K562 (cell line): Measurements from ENCODE around the gene PEX7. TPM values are rescaled to one million over a fixed set of nuclear protein-coding genes. Genes with fewer than 3 reads are reported as not detected.

Source experiments
- ADNP ChIP-seq: fragments of 200-800 bp; sonication (Bioruptor generic); IDR thresholded peaks from 2 replicates; pipeline ENCODE4 v1.6.1; 2016; ENCODE audit warnings: missing genetic modification characterization, missing compliant biosample characterization
- BRD4 ChIP-seq: fragments of 200-600 bp; sonication (generic); IDR thresholded peaks from 2 replicates; pipeline ENCODE4 v1.6.1; 2017; ENCODE audit warnings: inconsistent platforms
- CREBBP ChIP-seq: IDR thresholded peaks from one replicate; pipeline ENCODE4 v1.6.1; 2012; ENCODE audit warnings: low read depth, mild to moderate bottlenecking, control low read depth, inconsistent platforms, low read length
- GTF2A2 ChIP-seq: IDR thresholded peaks from 2 replicates; pipeline ENCODE4 v1.6.1; 2016; ENCODE audit warnings: mild to moderate bottlenecking, missing genetic modification characterization, missing compliant biosample characterization
- HLTF ChIP-seq: fragments of 450-650 bp; IDR thresholded peaks from 2 replicates; pipeline ENCODE4 v1.6.1; 2016
- HOMEZ ChIP-seq: fragments of 250-450 bp; sonication (Bioruptor Pico); IDR thresholded peaks from 2 replicates; pipeline ENCODE4 v1.4.0; 2020; ENCODE audit warnings: mild to moderate bottlenecking, moderate library complexity
- MAFF ChIP-seq: IDR thresholded peaks from 2 replicates; pipeline ENCODE4 v1.6.1; 2012; ENCODE audit warnings: low read length, improper control_type of control experiment
- MTA1 ChIP-seq: fragments of 450-650 bp; IDR thresholded peaks from 2 replicates; pipeline ENCODE4 v1.6.1; 2017; ENCODE audit warnings: borderline replicate concordance
- NFRKB ChIP-seq: fragments of 450-650 bp; IDR thresholded peaks from 2 replicates; pipeline ENCODE4 v1.6.1; 2016; ENCODE audit warnings: low read depth
- NR0B1 ChIP-seq: fragments of 450-650 bp; IDR thresholded peaks from one replicate; pipeline ENCODE4 v1.6.1; 2018; ENCODE audit warnings: mild to moderate bottlenecking, moderate library complexity; ENCODE audit not compliant: partially characterized antibody
- POLR2H ChIP-seq: IDR thresholded peaks from 2 replicates; pipeline ENCODE4 v1.6.1; 2016; ENCODE audit warnings: missing genetic modification characterization, low read depth, mild to moderate bottlenecking, control low read depth, missing compliant biosample characterization, moderate library complexity
- STAT6 ChIP-seq: sonication (generic); formaldehyde crosslinking; IDR thresholded peaks from 2 replicates; pipeline ENCODE4 v1.8.1; 2023; ENCODE audit warnings: mild to moderate bottlenecking, missing genetic modification reagents
- THAP12 ChIP-seq: fragments of 250-450 bp; sonication (Bioruptor Pico); IDR thresholded peaks from 2 replicates; pipeline ENCODE4 v1.9.0; 2021; ENCODE audit warnings: mild to moderate bottlenecking, inconsistent platforms
- XRCC5 ChIP-seq: fragments of 200-400 bp; formaldehyde crosslinking; IDR thresholded peaks from 2 replicates; pipeline ENCODE4 v1.6.1; 2017; ENCODE audit warnings: low read depth, mild to moderate bottlenecking, low read length
- ZNF12 ChIP-seq: sonication (generic); formaldehyde crosslinking; IDR thresholded peaks from 2 replicates; pipeline ENCODE4 v1.4.0; 2020; ENCODE audit warnings: mild to moderate bottlenecking, missing genetic modification reagents
- ZNF589 ChIP-seq: fragments of 200-800 bp; sonication (Bioruptor generic); IDR thresholded peaks from 2 replicates; pipeline ENCODE4 v1.6.1; 2016; ENCODE audit warnings: low read depth, missing genetic modification characterization, missing compliant biosample characterization
- ZNF695 ChIP-seq: fragments of 450-650 bp; formaldehyde crosslinking; IDR thresholded peaks from 2 replicates; pipeline ENCODE4 v1.4.0; 2020; ENCODE audit warnings: mild to moderate bottlenecking, moderate library complexity
- ZNF696 ChIP-seq: fragments of 250-450 bp; sonication (Bioruptor Pico); conservative IDR thresholded peaks from 2 replicates; pipeline ENCODE4 v1.4.0; 2020; ENCODE audit warnings: mild to moderate bottlenecking, moderate library complexity
- polyA plus RNA-seq, 8 experiments: library from polyadenylated mRNA; depleted of rRNA in 4 of 8; stranded (reverse) in 5 of 8; unstranded in 3 of 8; fragments of >200 nt; fragmentation: Nextera tagmentation in 2 of 8; fragmentation: Illumina TruSeq in 1 of 8; extraction: Ambion mirVana in 2 of 8; extraction: Trizol in 1 of 8; gene quantifications; 2 replicates each; pipeline versions ENCODE4 v1.2.1 to v1.2.3, GENCODE V29; 2011 to 2014; ENCODE audit warnings: inconsistent platforms in 1 of 8, missing spikeins in 1 of 8
- total RNA-seq, 7 experiments: library from RNA; depleted of rRNA in 6 of 7; stranded (reverse); fragments of >200 nt in 6 of 7; fragmentation: Illumina TruSeq in 2 of 7; extraction: Trizol in 2 of 7; gene quantifications; 2 replicates each; pipeline versions ENCODE4 v1.2.1 to v1.2.3, GENCODE V29; 2011 to 2021; ENCODE audit warnings: low replicate concordance in 1 of 7

Gene PEX7
- total and polyA plus RNA-seq, 9 of the 15 experiments (the other 6 are each of a cell fraction or from before 2014, with no cell fraction given): 1.6 to 12.9 (median 9.1) TPM

GRCh38 chr6:136822376-136823127, at the start of gene PEX7 (continued):
- no peak for TF ChIP-seq HOMEZ (CRISPR knock-in tag)
- TF ChIP-seq MTA1: 0 out of 2 replicates have a peak, but pooled peaks have one; percentile 38
- TF ChIP-seq ZNF696: no peak
- TF ChIP-seq ZNF12: no peak; the same call in 1 of the 2 replicates
- TF ChIP-seq THAP12 (CRISPR knock-in tag): peak; percentile 39; the same call in 1 of the 2 replicates
- TF ChIP-seq NR0B1: no peak
- no peak for TF ChIP-seq STAT6 (CRISPR knock-in tag)
- TF ChIP-seq CREBBP: no peak
- no peak for TF ChIP-seq BRD4
- TF ChIP-seq GTF2A2: no peak
- TF ChIP-seq XRCC5: no peak
- peak; percentile 41; the same call in 1 of the 2 replicates for TF ChIP-seq NFRKB
- 0 out of 2 replicates have a peak, but pooled peaks have one; percentile 28 for TF ChIP-seq ADNP (tag)
- no peak for TF ChIP-seq ZNF695 (CRISPR knock-in tag)
- TF ChIP-seq MAFF: no peak
- TF ChIP-seq ZNF589: peak; percentile 26; the same call in 1 of the 2 replicates
- no peak for TF ChIP-seq HLTF
- TF ChIP-seq POLR2H (tag): peak; percentile 75
